BE2C (cell line): ENCODE results near the gene SLC22A2.
A peak's percentile ranks its signal among the peaks of the same experiment; 100 is the strongest.

Experiments used
- DNase-seq: peaks from one replicate; pipeline ENCODE4 v3.0.0-alpha.2; 2020
- H3K27me3 ChIP-seq: fragments of 250-450 bp; sonication (Bioruptor Pico); 2 replicates; pipeline ENCODE4 v1.5.1; 2020; ENCODE audit warnings: mild to moderate bottlenecking
- H3K36me3 ChIP-seq: fragments of 250-450 bp; sonication (Bioruptor Pico); 2 replicates; pipeline ENCODE4 v1.5.1; 2020; ENCODE audit warnings: mild to moderate bottlenecking
- H3K4me1 ChIP-seq: fragments of 250-450 bp; sonication (Bioruptor Pico); 2 replicates; pipeline ENCODE4 v1.5.1; 2020
- H3K4me3 ChIP-seq: 2 replicates; pipeline ENCODE4 v1.5.1; 2011; ENCODE audit warnings: low read depth, low read length
- H3K9me3 ChIP-seq: fragments of 250-450 bp; sonication (Bioruptor Pico); 2 replicates; pipeline ENCODE4 v1.5.1; 2020
- CTCF ChIP-seq: IDR thresholded peaks from 2 replicates; pipeline ENCODE4 v1.5.1; 2012; ENCODE audit warnings: mild to moderate bottlenecking, low read depth, low read length

The SLC22A2 gene

GRCh38 chr6:160264061-160264612 is 5.5 kb upstream of the SLC22A2 start:
- Histone ChIP-seq H3K9me3 (no peaks in the 10 kb centered on the region), H3K4me3 (no peak overlapping the region), H3K36me3 (no peaks in the 10 kb centered on the region), H3K27me3 (peaks cover 6% of the 10 kb centered on the region; the same call in 1 of the 2 replicates), H3K4me1 (no peaks in the 10 kb centered on the region)
- no peak for DNase-seq
- no peak for TF ChIP-seq CTCF

GRCh38 chr6:160263196-160263939 is 4.7 kb upstream of the SLC22A2 start:
- TF ChIP-seq CTCF = no peak
- no peaks in the 10 kb centered on the region for H3K9me3 ChIP-seq
- H3K36me3 ChIP-seq = no peaks in the 10 kb centered on the region
- peaks cover 6% of the 10 kb centered on the region; the same call in 1 of the 2 replicates for H3K27me3 ChIP-seq
- H3K4me3 ChIP-seq = no peak overlapping the region
- no peak for DNase-seq
- H3K4me1 ChIP-seq = no peaks in the 10 kb centered on the region

- no peak for TF ChIP-seq CTCF
- peak; percentile 36 for DNase-seq
- Histone ChIP-seq H3K4me3 (no peak overlapping the region), H3K9me3 (no peaks in the 10 kb centered on the region), H3K36me3 (no peaks in the 10 kb centered on the region), H3K27me3 (peaks cover 6% of the 10 kb centered on the region; the same call in 1 of the 2 replicates), H3K4me1 (no peaks in the 10 kb centered on the region)
These were observed 3.5 kb upstream of the SLC22A2 start for GRCh38 chr6:160261991-160262680.

DNA sequence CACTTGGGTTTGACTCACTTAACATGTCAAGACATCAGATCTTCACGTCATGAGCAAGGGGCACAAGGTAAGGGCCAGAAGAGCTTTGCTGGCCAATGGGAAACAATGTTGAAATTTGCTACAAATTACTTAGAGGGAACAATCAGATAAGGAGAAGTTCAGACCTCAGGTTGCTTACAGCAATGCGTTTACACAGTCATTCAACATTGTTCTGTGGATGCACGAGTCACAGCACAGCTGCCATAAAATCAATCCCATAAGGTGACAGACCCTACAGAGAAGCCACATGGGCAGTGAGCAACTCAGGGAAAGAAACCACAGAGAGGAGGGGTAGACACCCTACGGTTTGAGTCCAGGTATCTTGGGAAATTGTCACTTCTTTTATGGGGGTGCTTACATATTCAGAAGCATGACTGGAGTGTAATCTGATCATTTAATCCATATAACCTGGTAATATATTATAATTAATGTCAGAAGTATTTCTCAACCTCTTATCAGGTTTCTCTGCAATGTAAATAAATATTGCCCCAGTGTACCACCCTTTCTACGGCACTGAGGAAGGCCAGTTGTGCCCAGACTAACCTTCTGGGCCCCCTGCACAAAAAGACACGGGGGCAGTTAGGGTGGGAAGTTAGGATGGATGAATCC is 2.3 kb upstream of the SLC22A2 start:
- no peak for DNase-seq
- Histone ChIP-seq H3K9me3 (no peaks in the 10 kb centered on the region), H3K36me3 (no peaks in the 10 kb centered on the region), H3K4me1 (no peaks in the 10 kb centered on the region), H3K27me3 (peaks cover 6% of the 10 kb centered on the region; the same call in 1 of the 2 replicates), H3K4me3 (no peak overlapping the region)
- TF ChIP-seq CTCF = no peak

GRCh38 chr6:160260367-160260766 is 1.7 kb upstream of the SLC22A2 start:
- no peaks in the 10 kb centered on the region for H3K9me3 ChIP-seq
- H3K36me3 ChIP-seq = no peaks in the 10 kb centered on the region
- TF ChIP-seq CTCF = no peak
- DNase-seq = no peak
- peaks cover 6% of the 10 kb centered on the region; the same call in 1 of the 2 replicates for H3K27me3 ChIP-seq
- no peaks in the 10 kb centered on the region for H3K4me1 ChIP-seq
- no peak overlapping the region for H3K4me3 ChIP-seq
